ENCODE data around the gene ALKBH1. TPM values are rescaled to one million over a fixed set of nuclear protein-coding genes. Genes with fewer than 3 reads are reported as not detected.
A peak's percentile ranks its signal among the peaks of the same experiment; 100 is the strongest.

ALKBH1 gene
- polyA plus RNA-seq, 2 donors: 3.2 to 5.8 TPM

GRCh38 chr14:77649326-77649725, 58.5 kb downstream of the ALKBH1 start:
- no peaks in the 10 kb centered on the region for H3K4me1 ChIP-seq (ENCODE audit: control insufficient read depth in 2 of 2, insufficient read depth in 2 of 2, low read length in 1 of 2)
- no peak overlapping the region for H3K4me3 ChIP-seq (ENCODE audit: low read depth in 1 of 2, low read length in 2 of 2)
- 88% methylated on average over 3 of the region's 3 CpGs for WGBS, 2 donors
- H3K9me3 ChIP-seq (ENCODE audit: control insufficient read depth in 2 of 2, insufficient read depth in 1 of 2, low read depth in 1 of 2, low read length in 1 of 2): no peaks in the 10 kb centered on the region
- no peak overlapping the region for H3K27ac ChIP-seq (ENCODE audit: low read depth in 2 of 2, low read length in 1 of 2)
- no peaks in the 10 kb centered on the region for H3K36me3 ChIP-seq (ENCODE audit: control insufficient read depth in 2 of 2, insufficient read depth in 2 of 2, low read length in 1 of 2)
- no peaks in the 10 kb centered on the region for H3K27me3 ChIP-seq (ENCODE audit: control insufficient read depth in 1 of 2, insufficient read depth in 2 of 2, low read length in 2 of 2)

DNA sequence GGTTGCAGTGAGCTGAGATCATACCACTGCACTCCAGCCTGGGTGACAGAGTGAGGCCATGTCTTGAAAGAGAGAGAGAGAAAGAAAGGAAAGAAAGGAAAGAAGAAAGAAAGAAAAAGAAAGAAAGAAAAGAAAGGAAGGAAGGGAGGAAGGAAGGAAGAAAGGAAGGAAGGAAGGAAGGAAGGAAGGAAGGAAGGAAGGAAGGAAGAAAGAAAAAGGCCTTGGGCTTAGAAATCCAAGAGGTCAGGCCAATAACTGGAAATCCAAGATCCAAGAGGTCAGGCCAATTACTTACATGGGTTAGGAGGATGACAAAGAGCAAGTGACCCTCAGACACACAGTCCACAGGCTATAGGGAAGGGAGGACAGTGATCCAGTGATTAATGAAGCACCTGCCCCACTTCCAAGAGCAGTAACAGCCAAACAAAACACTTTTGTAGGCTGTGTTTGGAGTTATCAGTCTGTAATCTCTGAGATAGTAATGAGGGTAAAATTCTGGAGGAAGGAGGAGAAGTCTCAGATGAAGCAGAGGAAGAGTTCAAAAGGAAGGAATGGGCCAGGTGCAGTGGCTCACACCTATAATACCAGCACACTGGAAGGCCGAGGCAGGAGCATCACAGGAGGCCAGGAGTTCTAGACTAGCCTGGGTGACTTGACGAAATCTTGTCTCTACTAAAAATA, 59.2 kb downstream of the ALKBH1 start:
- Histone ChIP-seq H3K9me3 (ENCODE audit: control insufficient read depth in 2 of 2, insufficient read depth in 1 of 2, low read depth in 1 of 2, low read length in 1 of 2) (no peaks in the 10 kb centered on the region), H3K27me3 (ENCODE audit: control insufficient read depth in 1 of 2, insufficient read depth in 2 of 2, low read length in 2 of 2) (no peaks in the 10 kb centered on the region), H3K36me3 (ENCODE audit: control insufficient read depth in 2 of 2, insufficient read depth in 2 of 2, low read length in 1 of 2) (no peaks in the 10 kb centered on the region), H3K4me1 (ENCODE audit: control insufficient read depth in 2 of 2, insufficient read depth in 2 of 2, low read length in 1 of 2) (no peaks in the 10 kb centered on the region), H3K27ac (ENCODE audit: low read depth in 2 of 2, low read length in 1 of 2) (no peak overlapping the region), H3K4me3 (ENCODE audit: low read depth in 1 of 2, low read length in 2 of 2) (no peak overlapping the region)
- whole genome bisulfite sequencing, 2 donors: 84 to 87% methylated on average over 2 of the region's 2 CpGs

DNA sequence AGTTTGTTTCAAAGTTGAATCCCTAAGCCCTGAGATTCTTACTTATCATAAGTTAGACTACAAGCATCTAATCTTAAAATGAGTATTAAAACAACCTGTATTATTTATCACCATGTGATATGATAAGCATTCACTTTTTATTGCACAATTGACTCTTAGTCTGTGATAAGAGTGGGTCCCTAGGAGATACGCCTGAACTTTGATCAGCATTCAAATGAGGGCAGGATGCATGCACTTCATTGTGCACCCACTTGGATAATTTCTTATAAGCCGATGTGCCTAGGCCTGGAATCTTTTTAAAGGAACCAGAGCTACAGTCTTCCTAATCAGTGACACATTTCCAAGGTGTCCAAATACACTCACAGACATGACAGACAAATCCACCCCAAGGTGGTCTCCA, 60.0 kb downstream of the ALKBH1 start:
- H3K36me3 ChIP-seq (ENCODE audit: control insufficient read depth in 2 of 2, insufficient read depth in 2 of 2, low read length in 1 of 2): no peaks in the 10 kb centered on the region
- 70 to 93% methylated on average over 2 of the region's 2 CpGs for WGBS, 2 donors
- H3K27ac ChIP-seq (ENCODE audit: low read depth in 2 of 2, low read length in 1 of 2): no peak overlapping the region

GRCh38 chr14:77646907-77647306, 60.9 kb downstream of the ALKBH1 start:
- Histone ChIP-seq H3K4me1 (ENCODE audit: control insufficient read depth in 2 of 2, insufficient read depth in 2 of 2, low read length in 1 of 2) (no peaks in the 10 kb centered on the region), H3K9me3 (ENCODE audit: control insufficient read depth in 2 of 2, insufficient read depth in 1 of 2, low read depth in 1 of 2, low read length in 1 of 2) (no peaks in the 10 kb centered on the region), H3K27me3 (ENCODE audit: control insufficient read depth in 1 of 2, insufficient read depth in 2 of 2, low read length in 2 of 2) (no peaks in the 10 kb centered on the region), H3K36me3 (ENCODE audit: control insufficient read depth in 2 of 2, insufficient read depth in 2 of 2, low read length in 1 of 2) (no peaks in the 10 kb centered on the region), H3K4me3 (ENCODE audit: low read depth in 1 of 2, low read length in 2 of 2) (no peak overlapping the region), H3K27ac (ENCODE audit: low read depth in 2 of 2, low read length in 1 of 2) (no peak overlapping the region)
- WGBS, 2 donors: 91 to 93% methylated on average over 4 of the region's 4 CpGs

More for the DNA sequence above, 60.0 kb downstream of the ALKBH1 start:
- Histone ChIP-seq H3K27me3 (ENCODE audit: control insufficient read depth in 1 of 2, insufficient read depth in 2 of 2, low read length in 2 of 2) (no peaks in the 10 kb centered on the region), H3K9me3 (ENCODE audit: control insufficient read depth in 2 of 2, insufficient read depth in 1 of 2, low read depth in 1 of 2, low read length in 1 of 2) (no peaks in the 10 kb centered on the region), H3K4me1 (ENCODE audit: control insufficient read depth in 2 of 2, insufficient read depth in 2 of 2, low read length in 1 of 2) (no peaks in the 10 kb centered on the region), H3K4me3 (ENCODE audit: low read depth in 1 of 2, low read length in 2 of 2) (no peak overlapping the region)

GRCh38 chr14:77645520-77646230, 62.1 kb downstream of the ALKBH1 start:
- H3K4me3 ChIP-seq (ENCODE audit: low read depth in 1 of 2, low read length in 2 of 2): no peak overlapping the region
- no peaks in the 10 kb centered on the region for H3K9me3 ChIP-seq (ENCODE audit: control insufficient read depth in 2 of 2, insufficient read depth in 1 of 2, low read depth in 1 of 2, low read length in 1 of 2)
- no peaks in the 10 kb centered on the region for H3K4me1 ChIP-seq (ENCODE audit: control insufficient read depth in 2 of 2, insufficient read depth in 2 of 2, low read length in 1 of 2)
- 82 to 91% methylated on average over 15 of the region's 15 CpGs for WGBS, 2 donors
- no peaks in the 10 kb centered on the region for H3K27me3 ChIP-seq (ENCODE audit: control insufficient read depth in 1 of 2, insufficient read depth in 2 of 2, low read length in 2 of 2)
- no peak overlapping the region for H3K27ac ChIP-seq (ENCODE audit: low read depth in 2 of 2, low read length in 1 of 2)
- H3K36me3 ChIP-seq (ENCODE audit: control insufficient read depth in 2 of 2, insufficient read depth in 2 of 2, low read length in 1 of 2): no peaks in the 10 kb centered on the region

GRCh38 chr14:77642407-77642806, 65.4 kb downstream of the ALKBH1 start:
- Histone ChIP-seq H3K27me3 (ENCODE audit: control insufficient read depth in 1 of 2, insufficient read depth in 2 of 2, low read length in 2 of 2) (no peaks in the 10 kb centered on the region), H3K36me3 (ENCODE audit: control insufficient read depth in 2 of 2, insufficient read depth in 2 of 2, low read length in 1 of 2) (no peaks in the 10 kb centered on the region), H3K4me1 (ENCODE audit: control insufficient read depth in 2 of 2, insufficient read depth in 2 of 2, low read length in 1 of 2) (no peaks in the 10 kb centered on the region), H3K9me3 (ENCODE audit: control insufficient read depth in 2 of 2, insufficient read depth in 1 of 2, low read depth in 1 of 2, low read length in 1 of 2) (no peaks in the 10 kb centered on the region), H3K4me3 (ENCODE audit: low read depth in 1 of 2, low read length in 2 of 2) (no peak overlapping the region), H3K27ac (ENCODE audit: low read depth in 2 of 2, low read length in 1 of 2) (peak overlapping the region; percentile 7 to 62)
- 55 to 59% methylated on average over 7 of the region's 7 CpGs for WGBS, 2 donors

GRCh38 chr14:77641534-77642341, 66.1 kb downstream of the ALKBH1 start:
- 16 to 17% methylated on average over 47 of the region's 47 CpGs for WGBS, 2 donors
- H3K4me1 ChIP-seq (ENCODE audit: control insufficient read depth in 2 of 2, insufficient read depth in 2 of 2, low read length in 1 of 2): no peaks in the 10 kb centered on the region
- H3K27ac ChIP-seq (ENCODE audit: low read depth in 2 of 2, low read length in 1 of 2): peak overlapping the region; percentile 23 to 62
- H3K9me3 ChIP-seq (ENCODE audit: control insufficient read depth in 2 of 2, insufficient read depth in 1 of 2, low read depth in 1 of 2, low read length in 1 of 2): no peaks in the 10 kb centered on the region
- no peaks in the 10 kb centered on the region for H3K36me3 ChIP-seq (ENCODE audit: control insufficient read depth in 2 of 2, insufficient read depth in 2 of 2, low read length in 1 of 2)
- H3K27me3 ChIP-seq (ENCODE audit: control insufficient read depth in 1 of 2, insufficient read depth in 2 of 2, low read length in 2 of 2): no peaks in the 10 kb centered on the region
- peak overlapping the region; percentile 35 to 47 for H3K4me3 ChIP-seq (ENCODE audit: low read depth in 1 of 2, low read length in 2 of 2)

- Histone ChIP-seq H3K4me3 (ENCODE audit: low read depth in 1 of 2, low read length in 2 of 2) (no peak overlapping the region), H3K36me3 (ENCODE audit: control insufficient read depth in 2 of 2, insufficient read depth in 2 of 2, low read length in 1 of 2) (no peaks in the 10 kb centered on the region), H3K27me3 (ENCODE audit: control insufficient read depth in 1 of 2, insufficient read depth in 2 of 2, low read length in 2 of 2) (no peaks in the 10 kb centered on the region), H3K27ac (ENCODE audit: low read depth in 2 of 2, low read length in 1 of 2) (peak overlapping the region in 1 of 2 donors; percentile 1), H3K4me1 (ENCODE audit: control insufficient read depth in 2 of 2, insufficient read depth in 2 of 2, low read length in 1 of 2) (no peaks in the 10 kb centered on the region), H3K9me3 (ENCODE audit: control insufficient read depth in 2 of 2, insufficient read depth in 1 of 2, low read depth in 1 of 2, low read length in 1 of 2) (no peaks in the 10 kb centered on the region)
- 73 to 75% methylated on average over 16 of the region's 16 CpGs for WGBS, 2 donors
These were observed 66.9 kb downstream of the ALKBH1 start for GRCh38 chr14:77640756-77641533.

GRCh38 chr14:77638771-77639171, 69.1 kb downstream of the ALKBH1 start:
- Histone ChIP-seq H3K36me3 (ENCODE audit: control insufficient read depth in 2 of 2, insufficient read depth in 2 of 2, low read length in 1 of 2) (no peaks in the 10 kb centered on the region), H3K27ac (ENCODE audit: low read depth in 2 of 2, low read length in 1 of 2) (no peak overlapping the region)
- 41 to 56% methylated on average over 2 of the region's 2 CpGs for WGBS, 2 donors

More at GRCh38 chr14:77638771-77639171, 69.1 kb downstream of the ALKBH1 start:
- Histone ChIP-seq H3K27me3 (ENCODE audit: control insufficient read depth in 1 of 2, insufficient read depth in 2 of 2, low read length in 2 of 2) (no peaks in the 10 kb centered on the region), H3K9me3 (ENCODE audit: control insufficient read depth in 2 of 2, insufficient read depth in 1 of 2, low read depth in 1 of 2, low read length in 1 of 2) (no peaks in the 10 kb centered on the region), H3K4me1 (ENCODE audit: control insufficient read depth in 2 of 2, insufficient read depth in 2 of 2, low read length in 1 of 2) (no peaks in the 10 kb centered on the region), H3K4me3 (ENCODE audit: low read depth in 1 of 2, low read length in 2 of 2) (no peak overlapping the region)

Data from esophagus (tissue), 2 donors.